NCI-H2029 treated with DMSO at 0.1 percent for 48 hours (cell line): ENCODE data around the gene CD22.

Experiments
- DNase-seq: peaks from one replicate; lab custom pipeline; 2025; lab: John Stamatoyannopoulos, UW

Gene CD22

DNA sequence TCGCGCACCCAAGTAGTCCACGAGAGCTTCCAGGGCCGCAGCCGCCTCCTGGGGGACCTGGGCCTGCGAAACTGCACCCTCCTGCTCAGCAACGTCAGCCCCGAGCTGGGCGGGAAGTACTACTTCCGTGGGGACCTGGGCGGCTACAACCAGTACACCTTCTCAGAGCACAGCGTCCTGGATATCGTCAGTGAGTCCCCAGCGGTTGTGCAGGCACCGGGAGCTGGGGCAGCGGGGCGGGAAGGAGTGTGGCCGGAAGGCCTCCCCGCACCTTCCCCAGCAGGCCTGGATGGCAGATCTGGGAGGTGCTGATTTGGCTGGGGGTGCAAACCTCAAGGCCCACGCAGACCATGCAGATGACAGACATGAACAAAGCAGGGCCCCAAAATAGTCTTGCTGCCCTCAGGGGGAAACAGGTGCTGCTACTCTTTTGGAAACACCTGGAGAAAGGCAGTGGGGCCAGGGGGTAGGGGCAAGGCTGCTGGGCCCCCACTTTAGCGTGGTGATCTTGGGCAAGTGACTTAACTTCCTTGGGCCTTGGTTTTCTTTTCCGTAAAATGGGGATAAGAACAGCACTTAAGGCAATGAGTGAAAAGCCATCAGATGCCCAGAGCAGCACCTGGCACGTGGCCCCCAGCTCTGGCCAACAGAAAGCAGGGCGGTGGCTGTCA lies 33.1 kb upstream of the CD22 start:
- DNase-seq = no peak

- DNase-seq = no peak
These were observed 32.1 kb upstream of the CD22 start for GRCh38 chr19:35296644-35297514.

GRCh38 chr19:35297515-35297848 lies 31.5 kb upstream of the CD22 start:
- DNase-seq = no peak

DNA sequence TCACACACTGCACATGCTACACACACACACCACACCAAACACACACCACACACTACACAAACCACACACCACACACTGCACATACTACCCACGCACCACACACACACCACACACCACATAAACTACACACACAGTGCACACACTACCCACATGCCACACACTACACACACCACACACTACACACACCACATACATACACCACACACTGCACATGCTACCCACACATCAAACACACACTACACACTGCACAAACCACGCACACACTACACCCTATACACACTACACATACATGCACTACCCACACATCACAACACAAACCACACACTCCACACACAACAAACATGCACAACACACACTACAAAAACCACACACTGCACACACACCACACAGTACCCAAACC lies 31.1 kb upstream of the CD22 start:
- DNase-seq = no peak

- DNase-seq = no peak
These were observed 30.4 kb upstream of the CD22 start for GRCh38 chr19:35298561-35298972.

DNA sequence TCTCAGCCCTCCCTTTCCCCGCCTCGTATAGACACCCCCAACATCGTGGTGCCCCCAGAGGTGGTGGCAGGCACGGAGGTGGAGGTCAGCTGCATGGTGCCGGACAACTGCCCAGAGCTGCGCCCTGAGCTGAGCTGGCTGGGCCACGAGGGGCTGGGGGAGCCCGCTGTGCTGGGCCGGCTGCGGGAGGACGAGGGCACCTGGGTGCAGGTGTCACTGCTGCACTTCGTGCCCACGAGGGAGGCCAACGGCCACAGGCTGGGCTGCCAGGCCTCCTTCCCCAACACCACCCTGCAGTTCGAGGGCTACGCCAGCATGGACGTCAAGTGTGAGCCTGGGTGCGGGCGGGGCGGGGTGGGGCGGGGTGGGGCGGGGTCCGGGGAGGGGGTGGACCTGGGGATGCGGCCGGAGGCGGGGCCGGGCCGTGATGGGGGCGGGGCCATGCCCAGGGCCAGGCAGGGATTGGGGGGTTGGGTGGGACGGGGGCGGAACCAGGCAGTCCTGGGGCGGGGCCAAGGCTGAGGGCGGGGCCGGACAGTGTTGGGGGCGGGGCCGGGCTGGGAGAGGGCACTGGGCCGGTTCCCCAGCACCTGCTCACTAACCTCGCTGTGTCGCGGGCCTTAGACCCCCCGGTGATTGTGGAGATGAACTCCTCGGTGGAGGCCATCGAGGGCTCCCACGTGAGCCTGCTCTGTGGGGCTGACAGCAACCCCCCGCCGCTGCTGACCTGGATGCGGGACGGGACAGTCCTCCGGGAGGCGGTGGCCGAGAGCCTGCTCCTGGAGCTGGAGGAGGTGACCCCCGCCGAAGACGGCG lies 29.3 kb upstream of the CD22 start:
- DNase-seq = no peak

DNA sequence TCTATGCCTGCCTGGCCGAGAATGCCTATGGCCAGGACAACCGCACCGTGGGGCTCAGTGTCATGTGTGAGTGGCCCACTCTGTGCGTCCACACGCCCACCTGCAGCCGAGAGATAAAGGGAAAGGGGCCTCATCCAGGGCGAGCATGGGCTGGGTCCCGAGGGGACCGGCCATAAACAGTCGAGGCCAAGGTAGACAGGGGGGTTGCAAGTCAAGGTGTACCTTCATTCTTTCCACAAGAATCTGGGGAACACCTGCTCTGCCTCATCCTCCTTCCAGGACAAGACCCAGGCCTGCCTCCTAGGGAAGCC lies 28.7 kb upstream of the CD22 start:
- no peak for DNase-seq

- no peak for DNase-seq
These were observed 27.0 kb upstream of the CD22 start for GRCh38 chr19:35301961-35302360.

DNA sequence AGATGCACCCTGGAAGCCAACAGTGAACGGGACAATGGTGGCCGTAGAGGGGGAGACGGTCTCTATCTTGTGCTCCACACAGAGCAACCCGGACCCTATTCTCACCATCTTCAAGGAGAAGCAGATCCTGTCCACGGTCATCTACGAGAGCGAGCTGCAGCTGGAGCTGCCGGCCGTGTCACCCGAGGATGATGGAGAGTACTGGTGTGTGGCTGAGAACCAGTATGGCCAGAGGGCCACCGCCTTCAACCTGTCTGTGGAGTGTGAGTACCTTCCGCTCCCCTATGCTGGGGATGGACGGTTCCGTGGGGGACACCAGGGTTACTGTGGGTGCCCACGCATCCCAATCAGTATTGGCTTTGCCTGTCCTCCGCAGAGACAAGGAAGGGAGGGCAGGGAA lies 26.5 kb upstream of the CD22 start:
- no peak for DNase-seq

DNA sequence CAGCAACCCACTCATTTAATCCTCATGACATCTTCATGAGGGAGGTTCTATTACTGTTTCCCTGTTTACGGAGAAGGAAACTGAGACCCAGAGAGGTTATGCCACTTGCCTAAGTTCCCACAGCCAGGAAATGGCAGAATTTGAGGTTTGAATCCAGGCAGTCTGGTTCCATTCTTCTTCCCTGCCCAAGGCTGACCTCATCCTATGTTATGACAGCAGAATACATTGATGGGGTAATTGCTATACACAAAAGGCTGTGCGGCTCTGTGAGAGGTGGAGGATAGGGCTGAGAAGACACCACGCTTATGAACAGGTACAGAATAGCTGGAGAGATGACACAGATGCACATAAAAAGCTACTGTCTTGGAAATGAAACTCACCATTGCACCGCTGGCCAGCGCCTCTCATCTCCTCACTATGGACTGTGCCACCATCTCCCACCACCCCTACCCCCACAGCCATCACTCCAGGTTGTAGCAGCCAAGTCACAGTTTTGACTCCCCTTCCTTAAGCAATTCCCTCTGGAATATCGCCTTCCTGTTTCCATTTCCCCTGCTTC lies 25.6 kb upstream of the CD22 start:
- no peak for DNase-seq

GRCh38 chr19:35304036-35304435 lies 25.0 kb upstream of the CD22 start:
- no peak for DNase-seq

DNA sequence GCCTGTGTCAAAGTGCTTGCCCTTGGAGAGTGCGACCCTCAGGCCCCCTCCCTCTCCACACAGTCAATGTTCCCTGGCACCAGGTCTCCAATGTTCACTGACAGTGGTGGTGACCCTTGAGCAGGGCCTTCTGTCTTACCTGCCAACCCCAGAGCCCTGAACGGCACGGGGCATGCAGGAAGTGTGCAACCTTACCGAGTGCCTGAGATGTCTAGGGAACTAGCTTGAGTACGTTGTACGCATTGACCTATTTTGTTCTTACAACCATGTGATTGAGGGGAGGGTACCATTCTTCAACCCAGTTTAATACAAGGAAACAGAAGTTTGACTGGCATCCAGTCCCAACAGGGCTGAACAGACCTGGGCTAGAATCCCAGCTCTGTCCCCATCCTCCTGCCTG lies 23.8 kb upstream of the CD22 start:
- no peak for DNase-seq

DNA sequence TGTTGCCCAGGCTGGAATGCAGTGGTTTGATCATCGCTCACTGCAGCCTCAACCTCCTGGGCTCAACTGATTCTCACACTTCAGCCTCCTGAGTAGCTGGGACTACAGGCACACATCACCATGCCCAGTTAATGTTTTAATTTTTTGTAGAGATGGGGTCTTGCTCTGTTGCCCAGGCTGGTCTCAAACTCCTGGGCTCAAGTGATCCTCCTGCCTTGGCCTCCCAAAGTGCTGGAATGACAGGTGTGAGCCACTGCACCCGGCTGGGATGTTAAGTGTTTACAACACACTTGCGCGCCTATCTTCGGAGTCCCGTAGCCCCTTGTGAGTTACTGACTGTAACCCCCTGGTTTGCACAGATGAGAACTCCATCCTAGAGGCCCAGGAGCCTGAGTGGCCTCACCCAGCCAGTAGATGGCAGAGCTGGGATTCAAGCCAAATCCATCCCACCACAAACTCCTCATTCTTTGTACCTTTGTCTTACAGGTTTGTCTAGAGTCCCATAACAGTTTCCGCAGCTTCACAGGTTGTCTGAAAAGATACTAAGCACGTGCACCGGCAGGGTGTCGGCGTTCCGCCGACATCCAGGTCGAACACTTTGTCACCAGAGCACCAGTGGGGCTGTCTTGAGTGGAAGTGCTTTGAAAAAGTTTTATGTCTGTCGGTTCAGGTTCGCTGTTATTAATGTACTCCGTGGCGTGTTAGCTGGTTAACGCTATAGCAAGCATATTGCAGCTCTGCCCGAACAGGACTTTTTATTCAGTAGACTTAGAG lies 22.3 kb upstream of the CD22 start:
- DNase-seq = peak; percentile 8

DNA sequence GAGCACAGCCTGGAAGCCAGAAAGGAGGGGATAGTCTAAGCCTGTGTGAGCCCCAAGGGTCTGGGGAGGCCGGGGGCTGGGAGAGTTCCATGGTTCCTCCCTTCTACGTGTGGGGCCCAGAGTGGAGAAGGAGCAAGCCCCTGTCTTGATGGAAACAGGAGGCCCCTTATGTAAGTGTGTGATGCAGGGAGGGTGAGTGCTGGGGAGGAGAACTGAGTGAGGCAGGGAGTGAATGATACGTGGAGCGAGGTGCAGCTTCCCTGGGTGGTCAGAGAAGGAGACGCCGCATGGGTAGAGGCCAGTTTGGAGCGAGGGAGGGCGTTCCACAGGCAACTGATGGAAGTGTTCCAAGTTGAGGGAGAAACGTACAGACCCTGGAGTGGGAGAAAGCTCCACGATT lies 21.1 kb upstream of the CD22 start:
- DNase-seq = no peak

GRCh38 chr19:35308910-35309309 lies 20.1 kb upstream of the CD22 start:
- no peak for DNase-seq

GRCh38 chr19:35309481-35310279 lies 19.3 kb upstream of the CD22 start:
- no peak for DNase-seq

- DNase-seq = no peak
These were observed 18.7 kb upstream of the CD22 start for GRCh38 chr19:35310331-35310730.

- no peak for DNase-seq
These were observed 18.0 kb upstream of the CD22 start for GRCh38 chr19:35310811-35311465.

- DNase-seq = no peak
These were observed 16.9 kb upstream of the CD22 start for GRCh38 chr19:35311901-35312665.

DNA sequence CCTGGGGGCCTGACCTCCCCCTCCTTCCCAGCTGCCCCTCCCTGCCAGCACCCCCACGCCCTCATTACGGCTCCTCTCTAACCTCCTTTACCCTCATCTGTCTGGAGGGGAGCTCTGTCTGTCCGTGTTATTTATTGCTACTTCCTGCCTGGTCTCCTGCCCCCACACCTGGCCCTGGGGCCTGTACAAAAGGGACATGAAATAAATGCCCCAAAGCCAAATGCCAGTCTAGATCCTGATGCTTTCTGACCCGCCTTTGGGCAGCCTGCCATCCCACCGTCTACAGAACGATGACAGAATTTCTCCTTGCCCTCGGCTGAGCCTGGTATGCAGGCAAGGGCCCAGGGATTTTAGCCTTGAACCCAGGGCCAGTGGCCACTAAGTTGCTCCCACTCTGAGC lies 15.4 kb upstream of the CD22 start:
- DNase-seq = no peak
